LNCaP clone FGC (cell line): ENCODE results near the gene ZNF331.

Experiments used
- DNase-seq: peaks from one replicate; pipeline ENCODE4 v3.0.0-alpha.2; 2011; ENCODE audit warnings: low read depth
- H3K4me3 ChIP-seq: 2 replicates; pipeline ENCODE4 v1.5.1; 2011; ENCODE audit warnings: mild to moderate bottlenecking, low read depth, low read length, control low read depth
- CTCF ChIP-seq: IDR thresholded peaks from 2 replicates; pipeline ENCODE4 v1.5.1; 2012; ENCODE audit warnings: mild to moderate bottlenecking; ENCODE audit not compliant: control insufficient read depth, insufficient read depth; ENCODE audit errors: extremely low read depth

Gene ZNF331

DNA sequence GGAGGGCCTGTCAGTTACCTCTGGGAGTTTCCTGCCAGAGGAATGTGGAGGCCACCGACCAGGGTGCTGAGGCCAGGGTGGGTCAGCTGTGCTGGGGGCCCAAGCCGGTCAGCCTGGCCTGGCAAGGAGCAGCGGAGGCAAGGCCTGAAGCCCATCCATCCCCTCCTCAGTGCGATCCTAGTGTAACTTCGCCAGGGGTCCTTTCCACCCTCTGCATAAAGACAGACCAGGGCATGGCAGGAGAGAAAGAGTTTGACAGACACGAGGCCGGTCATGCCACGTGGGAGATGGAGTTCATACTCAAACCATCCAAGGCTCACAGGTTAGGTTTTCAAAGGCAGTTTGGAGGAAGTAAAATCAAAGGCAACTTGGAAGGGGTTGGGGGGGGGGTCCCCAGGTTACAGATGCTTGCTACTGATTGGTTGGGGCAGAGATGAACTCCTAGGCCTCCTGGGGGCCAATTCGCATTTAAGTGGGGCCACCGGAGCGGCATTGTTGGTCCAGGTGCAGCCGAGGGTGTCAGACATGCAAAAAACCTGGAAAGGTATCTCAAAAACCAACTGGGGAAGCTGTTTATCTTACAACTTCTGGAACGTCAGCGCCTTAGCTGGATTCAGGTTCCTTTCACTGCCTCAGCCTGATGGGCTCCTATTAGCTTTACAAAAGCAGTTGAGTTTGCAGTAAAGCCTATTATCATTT is 57.0 kb downstream of the ZNF331 start:
- no peak for TF ChIP-seq CTCF
- DNase-seq, result no peak
- no peak overlapping the region for H3K4me3 ChIP-seq

- no peak overlapping the region for H3K4me3 ChIP-seq
- TF ChIP-seq CTCF, result no peak
- DNase-seq, result no peak
Observed at GRCh38 chr19:53595510-53595867, 57.5 kb downstream of the ZNF331 start.

DNA sequence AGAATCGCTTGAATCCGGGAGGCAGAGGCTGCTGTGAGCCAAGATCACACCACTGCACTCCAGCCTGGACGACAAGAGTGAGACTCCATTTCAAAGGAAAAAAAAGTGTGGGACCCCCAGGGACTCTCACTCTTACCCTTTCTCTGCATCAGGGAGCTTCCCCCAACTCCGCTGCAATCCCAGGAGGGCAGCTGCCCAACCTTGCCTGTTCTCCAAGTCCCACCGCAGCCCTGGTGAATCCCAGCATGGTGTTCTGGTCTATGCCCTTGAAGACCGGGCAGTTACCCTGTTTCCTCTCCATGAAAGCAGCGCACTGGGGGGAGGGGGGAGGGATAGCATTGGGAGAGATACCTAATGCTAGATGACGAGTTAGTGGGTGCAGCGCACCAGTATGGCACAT is 58.1 kb downstream of the ZNF331 start:
- no peak for TF ChIP-seq CTCF
- H3K4me3 ChIP-seq, result no peak overlapping the region
- no peak for DNase-seq

GRCh38 chr19:53597023-53597422 is 59.1 kb downstream of the ZNF331 start:
- no peak for DNase-seq
- TF ChIP-seq CTCF, result no peak
- H3K4me3 ChIP-seq, result no peak overlapping the region

GRCh38 chr19:53598361-53598760 is 60.4 kb downstream of the ZNF331 start:
- no peak for DNase-seq
- TF ChIP-seq CTCF, result no peak
- H3K4me3 ChIP-seq, result no peak overlapping the region

DNA sequence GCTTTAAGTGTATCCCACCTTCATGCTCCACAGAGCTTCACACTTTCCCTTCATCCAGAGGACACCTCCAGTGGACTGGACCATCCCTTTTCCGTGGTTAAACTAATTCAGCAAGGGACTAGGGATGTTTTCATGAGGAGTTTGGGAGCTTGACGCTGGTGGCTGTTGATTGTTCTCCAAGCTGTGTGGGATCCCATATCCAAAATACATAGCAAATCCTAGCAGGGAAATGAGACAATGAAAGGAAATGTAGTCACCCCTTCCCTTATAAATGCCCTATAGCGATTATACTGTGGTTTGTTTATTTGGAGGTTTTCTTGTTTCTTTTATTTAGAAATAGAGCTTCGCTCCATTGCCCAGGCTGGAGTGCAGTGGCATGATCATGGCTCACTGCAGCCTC is 62.3 kb downstream of the ZNF331 start:
- TF ChIP-seq CTCF, result no peak
- no peak overlapping the region for H3K4me3 ChIP-seq
- no peak for DNase-seq

DNA sequence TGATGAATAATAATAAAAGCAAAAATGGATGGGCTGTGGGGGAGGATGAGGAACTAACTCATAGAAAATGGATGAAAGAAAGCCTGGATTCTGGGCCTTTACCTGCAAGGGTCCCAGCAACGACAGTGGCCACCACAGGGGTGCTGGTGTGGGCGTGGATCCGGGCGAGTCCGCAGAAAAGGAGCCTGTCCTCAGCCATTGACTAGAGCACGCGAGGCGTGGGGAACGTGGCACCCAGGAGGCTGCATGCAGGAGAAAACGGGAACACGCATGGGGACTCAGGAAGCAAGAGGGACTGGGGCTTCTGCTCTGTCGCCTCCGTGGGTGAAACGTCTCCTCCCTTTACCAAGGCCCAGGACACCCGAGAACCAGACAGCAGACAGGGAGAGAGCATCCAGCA is 68.1 kb downstream of the ZNF331 start:
- H3K4me3 ChIP-seq, result no peak overlapping the region
- TF ChIP-seq CTCF, result no peak
- DNase-seq, result no peak
